Head of caudate nucleus (tissue), 42 donors: Measurements from ENCODE around the gene NT5C3A.
A peak's percentile ranks its signal among the peaks of the same experiment; 100 is the strongest.

Source experiments
- DNase-seq, 42 donors: peaks; one replicate each; pipeline versions ENCODE4 v3.0.0 to v3.0.0-alpha.2; 2020 to 2021; ENCODE audit warnings: mixed read lengths in 7 of 42
- intact Hi-C: fragments of 100-400 bp; cut with DNase I; formaldehyde crosslinking; loops from one replicate; pipeline ENCODE4 v1.15.0; 2022

The NT5C3A gene

DNA sequence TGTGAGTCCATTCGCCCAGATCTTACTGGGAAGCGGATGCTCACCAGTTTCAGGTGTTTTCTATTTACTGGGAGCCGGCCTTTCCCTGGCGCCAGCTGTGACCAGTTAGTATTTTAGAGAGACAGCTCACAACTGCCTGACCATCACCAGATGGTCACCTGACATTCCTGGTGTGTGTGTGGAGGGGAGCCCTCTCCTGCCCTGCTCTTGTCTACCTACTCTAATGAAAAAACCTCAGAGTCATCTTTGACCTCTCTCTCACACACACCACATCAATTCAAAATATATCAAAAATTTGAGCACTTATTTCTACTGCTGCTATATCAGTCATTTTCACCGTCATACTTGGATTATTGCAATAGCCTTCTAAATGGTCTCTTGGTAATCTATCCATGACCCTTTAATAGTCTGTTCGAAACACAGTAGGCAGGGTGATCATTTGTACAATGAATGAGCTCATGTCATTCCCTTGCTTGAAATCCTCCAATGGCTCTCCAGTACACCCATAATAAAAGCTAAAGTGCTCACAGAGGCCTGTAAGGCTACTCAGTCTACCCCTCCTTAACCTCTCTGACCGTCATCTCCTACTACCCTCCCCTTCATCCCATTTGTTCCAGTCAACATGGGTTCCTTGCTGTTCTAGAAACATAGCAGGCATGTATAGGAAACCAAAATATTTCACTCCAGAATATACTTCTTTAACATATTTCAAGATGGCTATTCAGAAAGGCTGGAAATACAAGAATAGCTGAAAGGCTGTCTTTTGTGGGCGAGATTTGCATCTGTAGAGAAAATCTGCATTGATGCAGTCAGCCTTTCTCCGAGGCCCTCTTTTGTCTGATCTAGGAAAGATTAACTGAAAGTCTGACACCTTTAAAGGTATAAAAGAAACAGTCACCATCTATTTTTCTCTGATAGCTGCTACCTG lies 17.5 kb upstream of the NT5C3A start:
- intact Hi-C loops: no loop called here
- no peak for DNase-seq

- DNase-seq: no peak
- intact Hi-C loops: no loop called here
These were observed 16.5 kb upstream of the NT5C3A start for GRCh38 chr7:33079096-33079495.

DNA sequence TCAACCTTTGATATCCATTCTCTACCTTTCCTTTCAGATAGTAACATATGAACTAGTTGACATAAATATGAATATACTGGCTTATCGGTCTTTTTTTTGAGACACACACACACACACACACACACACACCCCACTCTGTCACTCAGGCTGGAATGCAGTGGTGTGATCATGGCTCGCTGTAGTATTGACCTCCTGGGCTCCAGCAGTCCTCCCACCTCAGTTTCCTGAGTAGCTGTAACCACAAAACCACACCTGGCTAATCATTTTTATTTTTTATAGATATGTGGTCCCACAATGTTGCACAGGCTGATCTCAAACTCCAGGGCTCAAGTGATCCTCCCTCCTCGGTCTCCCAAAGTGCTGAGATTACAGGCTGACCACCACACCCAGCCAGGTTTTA lies 14.2 kb upstream of the NT5C3A start:
- intact Hi-C loops: no loop called here

GRCh38 chr7:33075818-33076518 lies 13.4 kb upstream of the NT5C3A start:
- no peak for DNase-seq

More for the DNA sequence above, 14.2 kb upstream of the NT5C3A start:
- no peak for DNase-seq

GRCh38 chr7:33073243-33073642 lies 10.7 kb upstream of the NT5C3A start:
- DNase-seq: no peak
- intact Hi-C loops: no loop called here

More at GRCh38 chr7:33075818-33076518, 13.4 kb upstream of the NT5C3A start:
- intact Hi-C loops: no loop called here

DNA sequence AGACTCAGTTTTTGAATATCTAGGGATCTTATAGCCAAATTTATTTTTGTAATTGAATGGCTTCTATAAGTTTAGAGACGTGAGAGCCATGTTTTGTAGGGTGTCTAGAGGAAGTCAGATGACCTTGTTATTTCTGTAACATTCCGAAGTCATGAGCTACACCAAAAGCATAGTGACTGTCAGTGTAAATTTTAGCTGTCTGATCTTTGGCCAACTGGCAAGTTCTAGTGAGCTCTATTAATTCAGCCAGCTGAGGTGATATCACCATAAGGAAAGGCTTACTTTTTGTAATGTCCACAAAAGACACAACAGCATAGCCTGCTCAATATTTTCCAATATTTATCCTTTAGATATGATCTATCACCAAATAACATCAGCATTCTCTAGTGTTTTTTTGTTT lies 9.9 kb upstream of the NT5C3A start:
- intact Hi-C loops: no loop called here
- DNase-seq: no peak

DNA sequence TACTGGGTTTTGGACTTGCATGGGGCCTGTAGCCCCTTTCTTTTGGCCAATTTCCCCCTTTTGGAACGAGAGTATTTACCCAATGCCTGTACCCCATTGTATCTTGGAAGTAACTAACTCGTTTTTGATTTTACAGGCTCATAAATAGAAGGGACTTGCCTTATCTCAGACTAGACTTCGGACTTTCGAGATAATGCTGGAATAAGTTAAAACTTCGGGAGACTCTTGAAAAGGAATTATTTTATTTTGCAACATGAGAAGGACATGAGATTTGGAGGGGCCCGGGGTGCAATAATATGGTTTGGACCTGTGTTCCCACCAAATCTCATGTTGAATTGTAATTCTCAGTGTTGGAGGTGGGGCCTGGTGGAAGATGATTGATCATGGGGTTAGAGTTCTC lies 8.3 kb upstream of the NT5C3A start:
- no peak for DNase-seq
- intact Hi-C loops: no loop called here

DNA sequence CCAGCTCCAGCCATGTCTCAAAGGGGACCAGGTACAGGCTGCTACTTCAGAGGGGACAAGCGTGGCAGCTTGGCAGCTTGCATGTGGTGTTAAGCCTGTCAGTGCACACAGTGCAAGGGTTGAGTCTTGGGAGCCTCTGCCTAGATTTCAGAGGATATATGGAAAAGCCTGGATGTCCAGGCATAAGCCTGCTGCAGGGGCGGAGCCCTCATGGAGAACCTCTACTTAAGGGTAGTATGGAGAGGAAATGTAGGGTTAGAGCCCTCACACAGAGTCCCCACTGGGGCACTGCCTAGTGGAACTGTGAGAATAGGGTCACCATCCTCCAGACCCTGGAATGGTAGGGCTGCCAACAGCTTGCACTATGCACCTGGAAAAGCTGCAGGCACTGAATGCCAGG lies 7.7 kb upstream of the NT5C3A start:
- intact Hi-C loops: no loop called here
- no peak for DNase-seq

- intact Hi-C loops: loop anchor here (5.0 kb wide), 1 partner anchor 39 kb away; the partner anchor contains the start of gene RP9
- no peak for DNase-seq
These were observed 5.3 kb upstream of the NT5C3A start for GRCh38 chr7:33067921-33068320.

- intact Hi-C loops: loop anchor here (5.0 kb wide), 1 partner anchor 41 kb away; the partner anchor contains the start of gene RP9
- DNase-seq: no peak
These were observed 4.2 kb upstream of the NT5C3A start for GRCh38 chr7:33066771-33067170.

DNA sequence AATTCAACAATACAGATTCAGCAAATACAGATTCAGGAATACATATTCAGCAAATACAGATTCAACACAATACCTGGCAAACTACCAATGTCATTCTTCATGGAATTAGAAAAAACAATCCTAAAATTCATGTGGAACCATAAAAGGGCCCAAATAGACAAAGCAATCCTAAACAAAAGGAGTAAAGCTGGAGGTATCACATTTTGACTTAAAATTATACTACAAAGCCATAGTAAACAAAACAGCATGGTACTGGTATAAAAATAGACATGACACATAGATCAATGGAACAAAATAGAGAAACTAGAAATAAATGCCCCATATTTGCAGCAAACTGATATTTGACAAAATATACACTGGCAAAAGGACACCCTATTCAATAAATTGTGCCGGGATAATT lies 3.4 kb upstream of the NT5C3A start:
- intact Hi-C loops: loop anchor here (5.0 kb wide), 1 partner anchor 41 kb away; the partner anchor contains the start of gene RP9
- no peak for DNase-seq

GRCh38 chr7:33062782-33063443 lies 337 bp upstream of the NT5C3A start:
- intact Hi-C loops: loop anchor here (2.0 to 5.0 kb wide), 3 partner anchors 64 to 170 kb away; partner anchors contain the start of gene BBS9
- DNase-seq: peak; percentile 84 to 98 (median 95)

- intact Hi-C loops: loop anchor here (5.0 kb wide), 2 partner anchors 66 to 119 kb away; partner anchors contain the start of gene BBS9
- DNase-seq: no peak
These were observed 1.2 kb downstream of the NT5C3A start for GRCh38 chr7:33061282-33061937.

- intact Hi-C loops: loop anchor here (5.0 kb wide), 2 partner anchors 68 to 117 kb away; partner anchors contain the start of gene BBS9
- DNase-seq: no peak
These were observed 2.9 kb downstream of the NT5C3A start for GRCh38 chr7:33059635-33060034.

- no peak for DNase-seq
- intact Hi-C loops: no loop called here
These were observed 7.4 kb downstream of the NT5C3A start for GRCh38 chr7:33055158-33055557.

- intact Hi-C loops: no loop called here
- DNase-seq: no peak
These were observed 8.2 kb downstream of the NT5C3A start for GRCh38 chr7:33054261-33054964.

DNA sequence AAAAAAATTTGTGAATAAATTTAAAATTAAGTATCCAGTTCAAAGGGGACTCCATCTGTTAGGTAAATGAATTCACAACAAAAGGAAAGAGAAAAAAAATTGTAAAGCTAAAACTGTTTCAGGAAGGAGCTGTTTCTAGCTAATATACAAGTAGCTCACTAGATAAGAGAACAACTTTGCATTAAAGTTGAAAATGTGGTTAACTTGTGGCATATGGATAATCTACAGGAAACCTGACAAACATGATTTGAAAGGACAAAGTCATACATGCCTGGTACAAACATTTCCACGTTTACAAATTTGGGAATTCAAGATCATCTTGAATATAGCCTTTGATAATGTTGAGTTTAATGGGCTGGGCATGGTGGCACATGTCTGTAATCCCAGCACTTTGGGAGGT lies 8.9 kb downstream of the NT5C3A start:
- no peak for DNase-seq
- intact Hi-C loops: no loop called here
